ENCODE measurements around the gene JAML. TPM values are rescaled to one million over a fixed set of nuclear protein-coding genes. Genes with fewer than 3 reads are reported as not detected.

Gene JAML
- total and polyA plus RNA-seq, 9 of the 15 experiments (the other 6 are each of a cell fraction or from before 2014, with no cell fraction given) = 0.05 to 0.32 (median 0.22) TPM; not detected in 4

- POLR2A ChIA-PET = interaction anchor here (1.0 to 1.2 kb wide), 2 partner anchors 24 to 36 kb away, joined by 3 to 5 read pairs; no protein-coding TSS in a partner anchor
- no peak overlapping the region for H3K27ac ChIP-seq (ENCODE audit: extremely low read depth, low read depth, low read length)
- no peaks in the 10 kb centered on the region for H3K4me1 ChIP-seq (replicated peaks in 1 of 2; ENCODE audit: control insufficient read depth in 2 of 2, insufficient read depth in 2 of 2, low read length in 2 of 2)
- WGBS (ENCODE audit: insufficient coverage, low coverage, missing lambda C conversion rate) = 0% methylated on average over 1 of the region's 1 CpG
- no TSS peak for BruUV-seq (replicated peaks)
- no peak overlapping the region for H3K4me3 ChIP-seq
- H3K27me3 ChIP-seq (ENCODE audit: control insufficient read depth in 2 of 2, insufficient read depth in 2 of 2, low read length in 2 of 2) = peaks cover 31 to 44% of the 10 kb centered on the region in 2 experiments
- H3K9me3 ChIP-seq (replicated peaks; ENCODE audit: control insufficient read depth, insufficient read depth, low read depth, low read length) = no peaks in the 10 kb centered on the region
- no peak for DNase-seq (ENCODE audit: extremely low read depth in 1 of 4, low spot score in 3 of 4)
- H2AFZ ChIP-seq (ENCODE audit: low read depth, low read length) = no peak overlapping the region
- no peak overlapping the region for H3K4me2 ChIP-seq (ENCODE audit: insufficient read depth, low read length)
- CTCF ChIA-PET (ENCODE audit: low intra/inter-chr PET ratio) = no interaction called here
- H4K20me1 ChIP-seq (replicated peaks; ENCODE audit: control insufficient read depth, insufficient read depth, low read length) = no peaks in the 10 kb centered on the region
- no peak for ATAC-seq
- H3K9me1 ChIP-seq (ENCODE audit: control insufficient read depth, insufficient read depth, low read length) = no peaks in the 10 kb centered on the region
- no peak overlapping the region for H3K9ac ChIP-seq (ENCODE audit: insufficient read depth in 1 of 2, low read depth in 2 of 2, low read length in 2 of 2)
- intact Hi-C loops (cut with micrococcal nuclease) (no loop called here), in situ Hi-C loops (cut with MboI) (no loop called here)
- no peaks in the 10 kb centered on the region for H3K36me3 ChIP-seq (ENCODE audit: control insufficient read depth, insufficient read depth, low read length)
- TF ChIP-seq ZBTB9 (CRISPR knock-in tag; IDR thresholded peaks at IDR 0.05) (no peak), STAT5A (IDR thresholded peaks at IDR 0.05; ENCODE audit: borderline replicate concordance, low read length) (no peak), ZNF197 (CRISPR knock-in tag; IDR thresholded peaks at IDR 0.05; ENCODE audit: low read depth) (no peak), PBX2 (CRISPR knock-in tag; IDR thresholded peaks at IDR 0.05; ENCODE audit: low read depth) (no peak), PBX2 (tag; conservative IDR thresholded peaks at IDR 0.05; ENCODE audit: low read depth) (no peak), CBX1 (IDR thresholded peaks at IDR 0.05; ENCODE audit: low read depth) (no peak), EP300 (IDR thresholded peaks at IDR 0.05; ENCODE audit: low read length) (no peak)
- H3K79me2 ChIP-seq (ENCODE audit: control insufficient read depth, insufficient read depth, low read length) = no peaks in the 10 kb centered on the region
- no peak for FAIRE-seq
Measured at GRCh38 chr11:118265954-118266353, 41.1 kb upstream of the JAML start.
